Superior temporal gyrus (tissue), 1 donor: ENCODE results near the gene CHST8.
"Not testable (repeated sequence)": the region's sequence is repeated elsewhere in the genome, so short reads cannot be mapped to it uniquely, and the experiment has no call there.

Source experiments
- DNase-seq: peaks from one replicate; pipeline ENCODE4 v3.0.0-alpha.2; 2016; ENCODE audit errors: extremely low spot score

CHST8 gene

GRCh38 chr19:33812388-33813330 is 190.9 kb downstream of the CHST8 start:
- DNase-seq: no peak

GRCh38 chr19:33813391-33814101 is 191.8 kb downstream of the CHST8 start:
- DNase-seq: no peak

- DNase-seq: no peak
These were observed 192.7 kb downstream of the CHST8 start for GRCh38 chr19:33814181-33815165.

GRCh38 chr19:33815380-33816340 is 193.9 kb downstream of the CHST8 start:
- no peak for DNase-seq

- no peak for DNase-seq
These were observed 196.7 kb downstream of the CHST8 start for GRCh38 chr19:33818411-33818810.

- DNase-seq: not testable (repeated sequence)
These were observed 197.3 kb downstream of the CHST8 start for GRCh38 chr19:33819078-33819477.

DNA sequence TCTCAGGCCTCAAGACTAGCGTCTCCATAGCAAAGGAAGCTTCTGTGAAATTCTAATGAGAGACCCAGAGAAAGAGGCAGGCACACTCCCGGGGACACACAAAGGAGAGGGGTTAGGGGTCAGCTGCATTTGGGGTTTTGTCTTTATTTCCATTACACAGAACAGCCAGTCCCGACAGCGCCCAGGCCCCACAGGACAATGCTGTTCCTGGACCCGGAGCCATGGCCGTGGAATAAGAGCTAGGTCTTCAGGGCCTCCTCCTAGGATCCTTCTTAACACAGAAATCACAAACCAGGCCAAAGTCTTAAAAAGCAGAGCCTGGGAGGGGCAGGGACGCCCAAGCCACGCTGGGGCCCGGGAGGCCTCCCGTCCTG is 197.7 kb downstream of the CHST8 start:
- no peak for DNase-seq

- no peak for DNase-seq
These were observed 198.4 kb downstream of the CHST8 start for GRCh38 chr19:33819880-33820781.

- DNase-seq: no peak
These were observed 200.1 kb downstream of the CHST8 start for GRCh38 chr19:33821871-33822270.
